Kidney tubule cell (primary cell): ENCODE data around the gene ZNF280D.
"Not testable (repeated sequence)": the region's sequence is repeated elsewhere in the genome, so short reads cannot be mapped to it uniquely, and the experiment has no call there.

Experiments
- DNase-seq: peaks from one replicate; pipeline ENCODE4 v3.0.0-alpha.2; 2018; ENCODE audit warnings: low spot score

ZNF280D gene, protein sequence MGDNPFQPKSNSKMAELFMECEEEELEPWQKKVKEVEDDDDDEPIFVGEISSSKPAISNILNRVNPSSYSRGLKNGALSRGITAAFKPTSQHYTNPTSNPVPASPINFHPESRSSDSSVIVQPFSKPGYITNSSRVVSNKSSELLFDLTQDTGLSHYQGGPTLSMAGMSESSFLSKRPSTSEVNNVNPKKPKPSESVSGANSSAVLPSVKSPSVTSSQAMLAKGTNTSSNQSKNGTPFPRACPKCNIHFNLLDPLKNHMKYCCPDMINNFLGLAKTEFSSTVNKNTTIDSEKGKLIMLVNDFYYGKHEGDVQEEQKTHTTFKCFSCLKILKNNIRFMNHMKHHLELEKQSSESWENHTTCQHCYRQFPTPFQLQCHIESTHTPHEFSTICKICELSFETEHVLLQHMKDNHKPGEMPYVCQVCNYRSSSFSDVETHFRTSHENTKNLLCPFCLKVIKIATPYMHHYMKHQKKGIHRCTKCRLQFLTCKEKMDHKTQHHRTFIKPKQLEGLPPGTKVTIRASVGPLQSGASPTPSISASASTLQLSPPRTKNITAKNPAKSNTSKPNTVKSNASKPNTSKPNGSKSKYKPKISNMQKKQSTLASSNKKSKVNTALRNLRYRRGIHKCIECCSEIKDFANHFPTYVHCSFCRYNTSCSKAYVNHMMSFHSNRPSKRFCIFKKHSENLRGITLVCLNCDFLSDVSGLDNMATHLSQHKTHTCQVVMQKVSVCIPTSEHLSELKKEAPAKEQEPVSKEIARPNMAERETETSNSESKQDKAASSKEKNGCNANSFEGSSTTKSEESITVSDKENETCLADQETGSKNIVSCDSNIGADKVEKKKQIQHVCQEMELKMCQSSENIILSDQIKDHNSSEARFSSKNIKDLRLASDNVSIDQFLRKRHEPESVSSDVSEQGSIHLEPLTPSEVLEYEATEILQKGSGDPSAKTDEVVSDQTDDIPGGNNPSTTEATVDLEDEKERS

DNA sequence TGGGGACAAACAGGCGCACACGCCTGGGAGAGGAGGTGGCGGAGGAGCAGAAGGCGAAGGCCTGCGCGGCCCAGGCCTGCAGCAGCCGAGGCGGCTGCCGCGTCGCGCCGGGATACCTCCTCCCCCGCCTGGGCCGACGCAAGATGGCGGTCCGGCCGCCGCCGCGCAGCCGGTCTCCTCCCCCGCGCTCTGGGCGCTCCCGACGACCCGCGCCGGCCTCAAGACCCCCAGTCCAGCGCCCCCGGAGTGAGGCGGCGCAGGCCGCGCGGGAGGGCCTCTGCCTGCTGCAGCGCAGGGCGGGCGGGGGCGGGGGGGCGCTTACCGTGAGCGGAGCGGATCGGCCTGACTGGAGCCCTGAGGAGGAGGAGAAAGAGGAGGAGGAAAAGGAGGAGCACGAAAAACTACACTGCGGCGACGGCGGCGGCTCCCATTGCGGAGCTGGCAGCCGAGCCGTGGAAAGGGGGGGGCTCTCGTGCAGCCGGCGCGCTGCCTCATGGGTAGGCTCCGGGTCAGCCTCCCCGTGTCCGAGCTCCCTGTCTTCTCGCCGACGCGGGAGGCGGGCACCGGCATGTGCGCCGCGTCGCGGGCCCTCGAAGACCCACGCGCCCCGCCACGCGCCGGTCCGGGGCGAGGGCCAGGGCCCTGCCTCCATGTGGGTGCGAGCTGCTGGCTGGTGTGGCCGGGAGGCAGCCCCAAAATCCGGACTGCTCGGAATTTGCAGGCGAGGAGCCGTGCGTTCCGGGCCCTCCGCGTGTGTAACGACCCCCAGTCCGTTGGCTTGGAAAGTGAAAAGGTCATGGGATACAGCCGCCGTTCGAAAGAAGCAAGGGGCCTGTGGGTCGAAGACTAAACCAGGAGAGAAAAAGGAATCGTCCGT, at the start of gene ZNF280D:
Gene ZNF280D (minus strand): TSS at position 374 of the 877 bp plus-strand sequence. CDS start 26,400 bp downstream, outside the sequence.
- DNase-seq: peak; percentile 93

DNA sequence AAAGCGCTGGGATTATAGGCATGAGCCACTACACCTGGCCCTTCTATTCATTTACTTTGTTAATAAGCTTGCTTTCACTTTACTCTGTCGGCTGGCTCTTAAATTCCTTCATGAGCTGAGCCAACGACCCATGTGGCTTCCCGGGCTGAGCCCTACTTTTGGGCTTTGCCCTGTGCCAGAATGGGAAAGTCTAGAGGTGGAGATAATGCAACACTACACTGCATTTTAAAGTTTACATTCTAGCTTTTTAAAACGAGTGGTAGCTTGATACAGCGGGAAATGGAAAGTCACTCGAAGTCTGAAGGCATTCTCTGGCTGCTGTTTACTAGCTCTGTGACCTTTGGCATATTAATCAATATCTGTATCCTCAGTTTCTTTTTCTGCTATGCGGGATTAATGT, 49.0 kb upstream of the ZNF280D start:
- DNase-seq: no peak

DNA sequence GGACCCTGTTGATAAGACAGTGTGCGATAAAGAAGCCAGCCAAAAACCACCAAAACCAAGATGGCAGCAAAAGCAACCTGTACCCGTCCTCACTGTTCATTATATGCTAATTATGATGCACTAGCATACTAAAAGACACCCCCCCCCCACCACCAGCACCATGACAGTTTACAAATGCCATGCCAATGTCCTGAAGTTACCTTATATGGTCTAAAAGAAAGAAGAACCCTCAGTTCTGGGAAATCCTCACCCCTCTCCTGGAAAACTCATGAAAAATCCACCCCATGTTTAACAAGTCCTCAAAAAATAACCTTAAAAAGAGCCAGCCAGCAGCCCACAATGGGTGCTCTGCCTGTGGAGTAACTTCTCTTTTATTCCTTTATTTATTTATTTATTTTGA, 48.4 kb upstream of the ZNF280D start:
- no peak for DNase-seq

DNA sequence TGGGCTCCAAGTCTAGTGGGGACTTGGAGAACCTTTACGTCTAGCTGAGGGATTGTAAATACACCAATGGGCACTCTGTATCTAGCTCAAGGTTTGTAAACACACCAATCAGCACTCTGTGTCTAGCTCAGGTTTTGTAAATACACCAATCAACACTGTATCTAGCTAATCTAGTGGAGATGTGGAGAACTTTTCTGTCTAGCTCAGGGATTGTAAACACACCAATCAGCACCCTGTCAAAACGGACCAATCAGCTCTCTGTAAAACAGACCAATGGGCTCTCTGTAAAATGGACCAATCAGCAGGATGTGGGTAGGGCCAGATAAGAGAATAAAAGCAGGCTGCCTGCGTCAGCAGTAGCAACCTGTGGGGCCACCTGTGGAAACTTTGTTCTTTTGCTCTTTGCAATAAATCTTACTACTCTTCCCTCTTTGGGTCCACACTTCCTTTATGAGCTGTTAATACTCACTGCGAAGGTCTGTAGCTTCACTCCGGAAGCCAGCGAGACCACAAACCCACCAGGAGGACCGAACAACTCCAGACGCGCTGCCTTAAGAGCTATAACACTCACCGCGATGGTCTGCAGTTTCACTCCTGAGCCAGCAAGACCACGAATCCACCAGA, 46.9 kb upstream of the ZNF280D start:
- not testable (repeated sequence) for DNase-seq

DNA sequence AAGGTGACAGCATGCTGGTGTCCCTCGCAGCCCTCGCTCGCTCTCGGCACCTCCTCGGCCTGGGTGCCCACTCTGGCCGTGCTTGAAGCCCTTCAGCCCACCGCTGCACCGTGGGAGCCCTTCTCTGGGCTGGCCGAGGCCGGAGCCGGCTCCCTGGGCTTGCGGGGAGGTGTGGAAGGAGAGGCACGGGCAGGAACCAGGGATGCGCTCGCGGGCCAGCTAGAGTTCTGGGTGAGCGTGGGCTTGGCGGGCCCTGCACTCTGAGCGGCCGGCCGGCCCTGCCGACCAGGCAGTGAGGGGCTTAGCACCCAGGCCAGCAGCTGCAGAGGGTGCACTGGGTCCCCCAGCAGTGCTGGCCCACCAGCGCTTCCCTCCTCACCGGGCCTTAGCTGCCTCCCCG, 46.1 kb upstream of the ZNF280D start:
- DNase-seq: not testable (repeated sequence)

DNA sequence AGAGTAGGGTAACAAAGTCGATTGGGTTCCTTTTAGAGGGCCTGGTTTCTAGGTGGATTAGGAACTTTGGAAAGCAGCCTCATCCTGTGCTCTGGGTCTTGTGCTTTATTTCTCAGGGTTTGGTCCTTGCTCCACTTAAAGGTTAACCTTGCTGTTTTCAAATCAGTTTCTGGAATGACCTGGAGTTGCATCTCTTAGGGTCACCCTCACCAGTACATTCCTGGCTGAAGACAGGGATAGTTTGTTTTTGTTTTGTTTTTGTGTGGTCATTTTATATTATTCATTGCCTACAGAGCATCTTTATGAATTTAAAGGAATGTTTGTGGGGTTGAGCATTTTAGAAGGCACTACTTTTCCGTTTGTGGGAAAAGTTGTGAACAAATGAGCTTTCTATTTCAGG, 45.5 kb upstream of the ZNF280D start:
- DNase-seq: no peak

DNA sequence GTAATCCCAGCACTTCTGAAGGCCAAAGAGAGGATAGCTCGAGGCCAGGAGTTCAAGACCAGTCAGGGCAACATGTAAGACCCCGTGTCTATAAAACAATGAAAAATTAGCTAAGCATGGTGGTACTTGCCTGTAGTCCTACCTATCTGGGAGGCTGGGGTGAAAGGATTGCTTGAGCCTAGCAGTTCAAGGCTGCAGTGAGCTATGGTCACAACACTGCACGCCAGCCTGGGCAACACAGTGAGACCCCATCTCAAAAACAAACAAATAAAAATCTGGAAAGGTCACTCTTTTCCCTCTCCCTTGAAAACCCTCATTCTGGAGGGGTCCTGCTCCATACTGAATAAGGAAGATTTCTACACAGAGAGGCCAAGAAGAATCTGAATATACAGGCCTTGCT, 43.5 kb upstream of the ZNF280D start:
- DNase-seq: no peak

DNA sequence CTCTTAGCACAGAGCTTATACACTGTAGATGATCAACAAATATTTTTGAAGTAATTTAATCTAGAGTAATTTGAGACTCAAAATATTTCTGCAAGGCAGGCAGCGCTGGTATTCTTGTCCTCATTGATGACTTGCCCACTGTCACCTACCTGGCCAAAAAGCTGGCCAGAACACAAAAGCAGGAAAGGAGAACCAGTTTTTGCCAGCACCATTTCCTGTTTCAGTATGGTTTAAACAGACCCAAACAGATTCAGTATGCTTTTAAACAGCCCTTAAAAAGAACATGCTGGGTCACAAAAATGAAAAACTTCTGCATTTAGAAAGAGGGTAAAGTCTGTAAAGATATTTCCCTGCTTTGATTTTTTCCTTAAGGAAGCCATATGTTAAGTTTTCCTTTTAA, 42.3 kb upstream of the ZNF280D start:
- DNase-seq: no peak

DNA sequence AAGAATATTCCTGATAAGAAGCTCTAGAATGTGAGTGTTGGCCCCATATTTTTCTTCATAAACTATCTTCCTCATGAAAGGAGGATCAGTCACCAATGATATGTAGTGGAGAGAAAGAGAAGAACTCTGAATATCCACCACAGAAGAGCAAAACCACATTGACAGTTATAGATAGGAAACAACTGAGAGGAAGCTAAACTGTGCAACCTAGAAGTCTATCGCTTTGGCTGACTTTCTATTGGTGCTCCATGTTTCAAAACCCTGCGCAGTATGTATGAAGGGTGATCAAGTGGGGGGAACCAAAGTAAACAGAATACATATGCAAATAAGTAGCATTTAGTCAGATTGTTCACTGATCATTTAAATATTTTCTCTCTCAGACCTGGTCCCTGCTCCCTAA, 41.0 kb upstream of the ZNF280D start:
- DNase-seq: no peak

DNA sequence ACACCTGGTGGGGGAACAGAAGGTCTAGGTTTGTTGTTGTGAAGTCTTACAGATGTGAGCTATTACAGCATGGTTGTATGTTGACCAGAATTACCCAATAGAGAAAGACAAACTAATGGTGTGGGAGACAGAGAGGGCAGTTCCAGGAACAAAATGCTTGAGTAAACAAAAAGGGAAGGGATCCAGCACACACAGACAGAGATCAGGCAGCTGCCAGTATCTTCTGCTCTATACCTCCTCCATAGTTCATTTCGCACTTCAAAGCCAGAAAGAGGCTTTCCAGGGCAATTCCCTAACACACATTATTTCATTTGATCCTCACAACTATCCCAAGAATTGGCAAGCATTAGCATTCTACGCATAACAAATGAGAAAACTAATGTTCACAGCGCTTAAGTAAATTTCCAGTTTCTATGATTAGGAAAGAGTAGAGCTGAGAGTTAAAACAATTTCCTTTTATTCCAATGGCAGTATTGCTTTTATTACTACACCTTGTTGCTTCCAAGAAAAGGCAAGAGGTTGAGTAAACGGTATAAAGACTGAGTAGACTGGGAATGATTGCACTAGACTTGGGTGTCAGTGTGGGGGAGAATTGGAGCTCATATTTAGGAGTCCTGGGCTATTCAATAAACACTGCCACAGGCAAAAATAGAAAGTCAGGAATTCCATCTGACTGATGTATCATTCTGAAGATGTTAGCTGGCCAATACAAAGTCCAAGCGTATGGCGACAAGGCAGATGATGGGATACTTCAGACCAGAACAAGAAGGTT, 39.7 kb upstream of the ZNF280D start:
- peak; percentile 51 for DNase-seq

DNA sequence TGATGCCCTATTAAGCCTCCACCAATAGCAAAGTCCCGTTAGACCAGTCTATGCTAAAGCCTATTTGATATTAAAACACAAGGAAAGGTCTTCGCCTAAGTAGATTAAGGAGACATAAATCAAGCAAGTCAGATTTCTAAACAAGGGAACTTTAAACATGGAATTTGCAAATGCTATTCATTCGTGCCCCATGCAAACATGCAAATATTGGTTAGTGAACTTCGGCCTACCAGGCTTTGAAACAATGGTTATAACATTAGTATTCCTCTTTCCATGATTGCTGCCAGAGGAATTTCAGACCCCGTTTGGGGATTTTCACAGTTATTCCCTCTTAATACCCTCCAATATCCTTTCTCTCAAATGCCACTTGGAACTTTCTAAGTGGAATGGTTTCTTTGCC, 36.9 kb upstream of the ZNF280D start:
- no peak for DNase-seq

DNA sequence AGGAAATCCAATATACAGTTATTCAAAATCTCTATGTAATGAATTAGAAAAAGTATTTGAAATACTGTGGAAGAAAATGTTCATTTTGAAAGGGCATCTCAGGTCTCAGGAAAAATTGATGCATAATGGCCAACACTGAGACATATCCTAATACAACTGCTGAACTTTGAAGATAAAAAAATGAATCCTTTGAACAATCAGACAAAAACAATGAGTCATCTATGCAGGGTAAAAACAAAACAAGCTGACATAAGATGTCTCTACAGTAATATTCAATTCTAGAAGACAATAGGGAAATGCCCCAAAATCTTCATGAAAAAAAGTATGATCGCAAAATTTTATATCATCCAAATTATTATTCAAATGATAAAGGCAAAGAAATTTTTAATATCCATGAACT, 34.0 kb upstream of the ZNF280D start:
- DNase-seq: no peak

DNA sequence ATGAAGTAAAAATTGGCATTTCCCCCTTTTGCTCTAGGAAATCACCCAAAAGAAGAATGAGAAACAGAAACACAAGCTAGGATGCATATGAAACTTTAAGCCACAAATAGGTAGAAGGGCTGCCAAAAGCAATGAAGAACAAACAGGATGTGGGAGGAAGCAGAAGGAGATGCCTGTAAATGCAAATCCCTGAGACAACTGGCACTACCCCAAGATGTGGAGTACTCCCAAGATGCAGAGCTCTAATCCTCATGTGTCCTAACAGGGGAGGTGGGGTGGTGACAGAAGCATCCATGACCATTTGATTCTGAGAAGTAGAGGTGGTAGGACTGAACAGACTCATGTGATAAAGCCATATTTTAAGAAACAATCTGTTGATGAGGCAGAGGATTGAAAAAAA, 31.9 kb upstream of the ZNF280D start:
- no peak for DNase-seq

DNA sequence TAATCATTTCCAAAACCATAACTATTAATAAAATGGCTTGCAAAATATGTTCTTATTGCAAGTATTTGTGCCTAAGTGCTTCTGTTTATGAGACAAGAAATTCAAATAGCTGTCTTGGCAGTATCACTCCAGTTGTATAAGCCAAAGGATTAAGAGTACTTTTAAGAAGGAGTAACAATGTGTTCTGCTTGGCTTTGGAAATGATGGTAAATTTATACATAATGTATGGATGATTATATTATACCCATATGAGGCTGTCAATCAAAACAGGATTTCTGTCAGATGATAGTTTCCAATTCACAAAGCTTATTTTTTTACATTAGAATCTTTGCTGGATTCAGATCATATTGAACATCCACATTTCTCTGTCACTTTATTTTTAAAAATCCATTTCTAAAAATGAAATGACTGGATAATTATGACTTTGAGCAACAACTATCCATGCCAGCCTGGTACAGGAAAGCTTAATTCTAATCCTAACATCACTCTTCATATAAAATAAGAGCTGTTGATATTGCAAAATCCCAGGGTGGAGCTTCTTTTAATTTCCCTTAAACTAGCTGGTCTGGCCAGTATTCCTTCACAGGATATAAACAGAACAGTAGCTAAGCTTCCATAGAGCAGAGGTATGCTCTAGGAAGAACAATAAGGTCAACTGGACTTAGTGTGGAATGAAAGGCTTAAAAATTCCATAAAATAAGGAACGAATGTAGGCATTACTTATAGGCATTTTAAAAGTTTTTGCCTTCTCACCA, 30.0 kb upstream of the ZNF280D start:
- no peak for DNase-seq

DNA sequence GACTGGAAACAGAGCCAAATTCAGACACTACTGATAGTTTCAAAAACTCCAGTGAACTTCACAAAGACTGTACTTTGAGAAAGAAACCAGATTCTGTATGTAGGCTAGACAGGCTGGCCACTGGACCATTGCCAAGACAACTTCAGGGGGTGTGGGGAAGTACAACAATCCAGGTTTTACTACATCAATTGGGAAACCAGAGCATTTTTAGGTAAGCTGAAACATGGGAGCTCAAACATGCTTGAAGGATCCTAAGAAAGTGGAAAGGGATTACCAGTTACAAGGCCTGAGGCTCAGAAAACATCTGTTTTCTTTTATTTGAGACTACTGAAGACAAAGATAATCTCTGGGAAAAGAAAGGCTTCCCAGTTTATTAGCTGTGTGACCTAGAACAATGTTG, 26.9 kb upstream of the ZNF280D start:
- peak; percentile 11 for DNase-seq

DNA sequence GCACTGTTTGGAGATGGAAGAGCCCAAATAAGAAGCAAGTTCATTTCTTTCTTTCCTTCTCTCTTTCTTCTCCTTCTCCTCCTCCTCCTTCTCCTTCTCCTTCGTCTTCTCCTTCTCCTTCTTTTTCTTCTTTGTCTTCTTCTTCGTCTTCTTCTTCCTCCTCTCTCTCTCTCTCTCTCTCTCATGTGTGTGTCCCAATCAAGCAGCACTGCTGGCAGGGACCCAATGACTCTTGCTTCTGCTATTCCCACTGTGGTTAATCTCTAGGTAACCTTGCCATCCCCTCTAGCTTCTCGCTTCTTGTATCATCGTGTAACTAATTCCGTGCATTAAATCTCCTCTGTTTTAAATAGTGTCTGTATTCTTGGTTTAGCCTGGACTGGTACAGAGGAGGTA, 26.1 kb upstream of the ZNF280D start:
- peak; percentile 75 for DNase-seq

DNA sequence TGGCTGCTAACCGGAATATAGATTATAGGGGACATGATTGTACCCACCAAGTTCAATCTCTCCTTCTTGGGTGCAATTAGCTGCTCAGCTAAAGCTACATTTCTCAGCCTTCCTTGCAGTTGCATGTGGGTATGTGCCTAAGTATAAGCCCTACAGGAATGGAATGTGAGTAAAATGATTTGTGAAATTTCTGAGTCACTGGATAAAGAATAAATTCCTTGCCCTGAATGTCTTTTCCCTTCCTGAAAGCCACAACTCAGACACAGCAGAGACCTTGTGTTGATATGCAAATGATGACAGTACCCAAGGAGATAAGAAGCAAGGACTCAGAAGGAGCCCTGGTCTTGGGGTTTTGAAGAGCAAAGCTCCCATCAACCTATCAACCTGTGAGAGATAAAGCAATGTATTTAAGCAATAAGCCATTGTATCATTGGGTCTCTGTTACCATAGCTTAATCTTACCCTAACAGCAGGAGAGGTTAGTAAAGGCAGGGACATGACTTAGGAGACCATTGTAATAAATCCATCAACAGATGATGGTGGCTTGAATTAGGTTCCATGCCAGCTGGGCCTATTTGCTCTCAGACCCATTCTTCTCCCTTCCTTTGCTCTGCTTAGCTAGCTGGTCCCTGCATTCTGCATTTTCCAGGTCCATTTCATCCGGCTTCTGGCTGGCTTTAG, 25.6 kb upstream of the ZNF280D start:
- DNase-seq: peak; percentile 78

DNA sequence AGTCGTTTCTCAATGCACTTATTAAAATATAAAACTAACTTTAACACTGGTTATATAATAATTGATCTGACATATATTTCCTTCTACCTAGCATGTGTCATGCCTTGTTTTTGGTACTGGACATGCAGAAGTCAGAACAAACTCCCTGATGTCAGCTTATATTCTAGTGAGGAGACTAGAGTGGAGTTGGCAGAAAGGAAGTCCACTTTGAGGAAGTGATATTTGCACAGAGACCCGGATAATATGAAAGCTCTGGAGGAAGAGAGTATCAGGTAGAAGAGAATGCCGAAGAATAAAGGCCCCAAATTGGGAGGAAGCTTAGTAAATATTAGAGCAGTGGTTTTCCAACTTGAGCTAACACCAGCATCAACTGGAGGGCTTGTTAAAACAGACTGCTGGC, 24.6 kb upstream of the ZNF280D start:
- DNase-seq: no peak

DNA sequence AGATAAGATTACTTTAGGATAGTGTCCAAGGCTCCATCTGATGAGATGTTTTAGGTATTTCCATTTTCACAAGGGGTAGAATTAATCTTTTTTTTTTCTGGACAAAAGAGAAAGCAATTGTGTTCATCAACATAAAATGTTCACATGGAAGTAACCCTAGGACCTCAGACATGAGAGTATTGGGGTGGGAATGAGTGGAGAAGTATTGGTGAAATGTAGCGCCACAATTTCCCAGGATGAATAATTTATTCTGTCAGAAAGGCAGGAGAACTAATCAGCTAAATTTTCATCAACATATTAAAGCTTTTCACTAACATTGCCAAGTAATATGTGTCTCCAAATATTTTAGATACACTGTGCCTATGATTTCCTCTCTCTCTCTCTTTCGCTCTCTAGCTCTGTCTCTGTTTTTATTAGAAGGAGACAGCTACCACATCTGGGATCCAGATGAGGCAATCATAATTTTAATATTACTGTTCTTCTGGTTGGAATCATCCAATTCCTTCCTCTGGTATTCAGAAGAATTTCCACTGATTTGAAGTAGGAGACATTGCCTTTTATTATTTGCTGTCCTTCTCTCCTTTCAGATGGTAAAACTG, 21.6 kb upstream of the ZNF280D start:
- DNase-seq: no peak
